CD4-positive, alpha-beta T cell treated with Interleukin-6 at 100 ng/mL for 8 hours (primary cell): ENCODE data around the gene STS.

Experiments
- DNase-seq: peaks from one replicate; pipeline ENCODE4 v3.0.0-alpha.2; 2020; ENCODE audit warnings: mixed read lengths, low spot score

STS gene, protein sequence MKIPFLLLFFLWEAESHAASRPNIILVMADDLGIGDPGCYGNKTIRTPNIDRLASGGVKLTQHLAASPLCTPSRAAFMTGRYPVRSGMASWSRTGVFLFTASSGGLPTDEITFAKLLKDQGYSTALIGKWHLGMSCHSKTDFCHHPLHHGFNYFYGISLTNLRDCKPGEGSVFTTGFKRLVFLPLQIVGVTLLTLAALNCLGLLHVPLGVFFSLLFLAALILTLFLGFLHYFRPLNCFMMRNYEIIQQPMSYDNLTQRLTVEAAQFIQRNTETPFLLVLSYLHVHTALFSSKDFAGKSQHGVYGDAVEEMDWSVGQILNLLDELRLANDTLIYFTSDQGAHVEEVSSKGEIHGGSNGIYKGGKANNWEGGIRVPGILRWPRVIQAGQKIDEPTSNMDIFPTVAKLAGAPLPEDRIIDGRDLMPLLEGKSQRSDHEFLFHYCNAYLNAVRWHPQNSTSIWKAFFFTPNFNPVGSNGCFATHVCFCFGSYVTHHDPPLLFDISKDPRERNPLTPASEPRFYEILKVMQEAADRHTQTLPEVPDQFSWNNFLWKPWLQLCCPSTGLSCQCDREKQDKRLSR

DNA sequence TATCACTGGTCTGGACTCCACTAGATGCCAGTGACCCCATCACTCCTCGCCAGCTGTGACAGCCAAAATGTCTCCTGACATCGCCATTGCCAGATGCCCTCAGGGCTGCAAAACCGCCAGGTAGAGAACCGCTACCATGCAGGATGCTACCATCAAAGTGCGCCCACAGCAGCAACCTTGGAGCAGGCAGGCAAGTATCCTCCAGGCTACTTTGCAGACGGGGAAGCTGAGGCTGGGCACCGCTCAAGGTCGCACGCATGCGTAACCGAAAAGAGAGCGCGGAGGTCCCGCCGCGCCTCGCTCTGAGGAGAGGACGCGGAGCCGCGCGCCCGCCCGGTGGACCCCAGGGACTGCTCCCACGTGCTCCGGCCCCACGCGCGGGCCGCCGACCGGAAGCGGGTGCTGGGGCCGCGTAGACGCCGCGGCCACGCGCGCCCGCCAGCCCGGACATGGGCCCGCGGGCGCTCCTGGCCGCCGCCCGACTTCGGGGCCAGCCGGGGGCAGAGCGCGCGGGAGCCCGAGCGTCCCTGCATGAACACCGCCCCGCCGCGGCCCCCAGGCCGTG lies at the start of gene STS:
TSS of gene STS (plus strand) at position 300 of the 565 bp plus-strand sequence. CDS start 105,488 bp downstream, outside the sequence.
- DNase-seq = peak; percentile 36

DNA sequence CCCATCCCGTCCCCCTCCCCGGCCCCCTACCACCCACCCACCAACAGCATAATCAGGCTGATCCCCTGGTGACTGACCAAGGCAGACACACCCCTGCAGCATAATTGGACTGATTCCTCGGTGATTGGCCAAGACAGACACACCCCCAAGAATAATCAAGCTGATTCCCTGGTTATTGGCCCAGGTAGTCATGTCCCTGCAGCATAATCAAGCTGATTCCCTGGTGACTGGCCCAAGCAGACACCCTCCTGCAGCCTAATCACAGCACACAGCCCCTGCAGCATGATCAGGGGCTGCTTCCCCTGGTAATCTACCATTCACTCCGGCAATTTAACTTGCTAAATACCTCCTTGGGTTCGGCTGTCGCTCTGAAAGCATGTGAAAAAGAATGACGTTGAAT lies 47.5 kb upstream of the STS start:
- no peak for DNase-seq

DNA sequence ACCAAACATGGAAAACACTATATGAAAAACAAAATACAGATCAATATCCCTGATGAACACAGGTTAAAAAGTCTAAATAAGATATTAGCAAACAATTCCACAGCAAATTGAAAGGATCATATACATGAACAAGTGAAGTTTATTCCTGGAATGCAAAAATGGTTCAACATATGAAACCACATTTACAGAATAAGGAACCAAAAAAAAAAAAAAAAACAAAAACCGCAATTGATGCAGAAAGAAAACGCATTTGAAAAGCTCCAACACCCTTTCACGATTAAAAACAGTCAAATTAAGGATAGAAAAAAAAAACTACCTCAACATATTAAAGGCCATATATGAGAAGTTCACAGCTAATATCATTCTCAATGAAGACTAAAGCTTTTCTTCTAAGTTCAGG lies 45.4 kb upstream of the STS start:
- DNase-seq = no peak

DNA sequence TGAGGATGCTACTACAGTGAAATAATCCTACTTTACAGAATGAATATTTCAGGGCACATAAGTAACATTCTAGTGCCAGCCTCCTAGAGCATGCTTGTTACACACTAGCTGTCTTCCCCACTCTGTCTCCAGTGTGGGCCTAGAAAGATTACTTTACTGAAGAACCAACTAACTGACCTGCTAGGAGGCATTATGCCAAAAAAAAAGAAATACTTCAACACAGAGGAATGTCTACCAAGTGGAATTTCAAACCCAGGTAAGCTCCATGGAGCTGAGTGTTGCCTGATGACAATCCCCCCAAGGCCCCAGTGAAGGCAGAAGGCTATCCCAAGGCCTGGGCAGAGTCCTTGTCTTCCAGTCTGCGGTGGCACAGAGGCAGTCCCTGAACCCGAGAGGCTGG lies 40.9 kb upstream of the STS start:
- DNase-seq = no peak

DNA sequence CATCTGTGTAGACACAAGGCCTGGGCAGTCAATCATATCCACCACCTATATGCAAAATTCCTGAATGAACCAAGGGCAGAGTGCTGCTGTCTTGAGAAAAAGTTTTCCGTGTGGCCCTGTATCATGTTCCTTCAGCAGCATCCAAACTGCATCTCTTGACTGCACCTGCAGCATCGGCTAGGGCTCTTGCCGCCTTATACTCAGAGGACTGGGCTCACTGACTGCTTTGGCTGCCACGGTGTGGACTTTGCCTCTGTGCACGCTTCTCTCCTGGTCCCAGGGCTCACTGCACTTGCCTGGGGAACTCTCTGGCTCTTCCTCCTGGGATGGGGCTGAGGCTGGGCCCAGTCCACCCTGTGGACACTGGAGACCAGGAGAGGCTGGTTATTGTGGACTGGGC lies 39.5 kb upstream of the STS start:
- no peak for DNase-seq

DNA sequence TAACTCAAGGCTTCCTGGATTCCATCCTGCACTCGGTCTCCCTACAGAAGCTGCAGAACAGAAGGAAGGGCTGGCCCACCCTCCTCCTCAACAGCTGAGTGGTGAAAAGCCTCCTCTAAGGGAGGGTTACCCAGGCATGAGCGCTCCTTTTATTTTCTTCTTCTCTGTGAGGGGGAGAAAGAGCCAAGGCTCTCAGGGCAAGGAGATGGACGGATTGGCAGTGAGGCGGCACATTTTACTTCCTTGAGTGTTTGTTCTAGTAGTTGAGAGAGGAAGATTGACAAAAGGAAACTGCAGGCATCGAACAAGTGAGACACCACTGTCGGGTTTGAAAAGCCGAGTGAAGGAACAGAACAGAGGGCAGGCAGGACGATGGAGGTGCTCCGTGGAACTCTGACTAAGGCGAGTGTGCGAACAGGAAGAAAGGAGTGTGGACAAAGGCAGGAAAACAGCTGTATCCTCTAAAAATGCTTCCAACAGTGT lies 38.4 kb upstream of the STS start:
- no peak for DNase-seq

DNA sequence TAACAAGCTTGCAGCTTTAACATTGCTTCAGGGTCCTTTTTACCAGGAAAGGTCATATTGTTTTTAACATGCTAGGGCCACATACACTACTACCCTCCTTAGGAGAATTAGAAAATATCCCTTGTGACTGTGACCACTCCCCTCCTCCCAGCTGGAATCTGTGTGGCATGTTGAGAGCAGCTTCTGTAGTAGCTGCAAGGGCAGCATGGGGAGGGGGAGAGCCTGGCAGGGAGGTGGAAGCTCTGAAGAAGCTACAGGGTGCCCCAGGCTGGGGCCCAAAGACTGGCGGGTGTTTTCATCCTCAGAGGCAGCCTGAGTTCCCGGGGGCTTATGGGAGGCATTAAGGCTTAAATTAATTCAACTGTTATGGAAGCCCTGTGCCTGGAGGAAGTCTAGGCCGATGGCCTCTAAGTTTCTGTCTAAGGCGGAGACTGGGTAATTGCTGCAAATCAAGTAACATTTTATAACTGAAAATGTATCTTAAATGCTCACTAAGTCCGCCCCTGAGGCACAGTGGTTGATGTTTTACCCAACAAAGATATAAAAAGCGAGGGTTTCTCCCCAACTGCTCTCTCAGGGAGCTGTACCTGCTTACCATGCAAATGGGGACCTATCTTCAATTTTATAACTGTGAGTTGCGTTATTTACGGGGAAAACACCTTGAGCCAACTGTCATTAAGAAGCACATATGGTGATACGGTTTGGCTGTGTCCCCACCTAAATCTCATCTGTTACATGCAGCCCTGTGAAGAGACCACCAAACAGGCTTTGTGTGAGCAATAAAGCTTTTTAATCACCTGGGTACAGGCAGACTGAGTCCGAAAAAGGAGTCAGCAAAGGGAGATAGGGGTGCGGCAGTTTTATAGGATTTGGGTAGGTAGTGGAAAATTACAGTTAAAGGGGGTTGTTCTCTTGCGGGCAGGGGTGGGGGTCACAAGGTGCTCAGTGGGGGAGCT lies 37.4 kb upstream of the STS start:
- no peak for DNase-seq

DNA sequence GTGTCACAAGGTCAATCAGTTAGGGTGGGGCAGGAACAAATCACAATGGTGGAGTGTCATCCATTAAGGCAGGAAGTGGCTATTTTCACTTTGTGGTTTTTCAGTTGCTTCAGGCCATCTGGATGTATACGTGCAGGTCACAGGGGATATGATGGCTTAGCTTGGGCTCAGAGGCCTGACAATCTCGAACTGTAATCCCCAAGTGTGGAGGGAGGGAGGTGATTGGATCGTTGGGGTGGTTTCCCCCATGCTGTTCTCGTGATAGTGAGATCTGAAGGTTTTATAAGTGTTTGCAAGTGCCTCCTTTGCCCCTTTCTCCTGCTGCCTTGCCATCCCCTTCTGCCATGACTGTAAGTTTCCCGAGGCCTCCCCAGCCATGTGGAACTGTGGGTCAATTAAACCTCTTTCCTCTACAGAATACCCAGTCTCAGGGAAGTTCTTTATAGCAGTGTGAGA lies 36.7 kb upstream of the STS start:
- no peak for DNase-seq

DNA sequence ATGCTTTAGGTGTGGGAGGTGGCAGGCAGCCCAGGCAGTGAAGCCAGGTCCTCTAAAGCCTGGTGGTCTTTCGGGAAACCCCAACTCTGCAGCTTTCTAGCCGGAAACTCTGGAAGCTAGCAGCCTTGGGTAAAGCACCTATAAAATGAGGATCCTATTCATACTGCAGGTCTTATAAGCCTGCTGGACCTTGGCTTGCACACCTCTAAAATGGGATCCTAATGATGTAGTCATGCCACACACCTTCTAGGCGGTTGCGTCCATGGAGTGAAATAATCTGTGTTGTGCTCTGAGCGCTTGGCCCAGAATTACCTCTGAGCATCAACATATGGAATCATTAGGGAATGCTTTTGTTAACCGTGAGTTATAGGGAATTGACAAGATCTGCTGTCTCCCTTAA lies 36.0 kb upstream of the STS start:
- DNase-seq = no peak

DNA sequence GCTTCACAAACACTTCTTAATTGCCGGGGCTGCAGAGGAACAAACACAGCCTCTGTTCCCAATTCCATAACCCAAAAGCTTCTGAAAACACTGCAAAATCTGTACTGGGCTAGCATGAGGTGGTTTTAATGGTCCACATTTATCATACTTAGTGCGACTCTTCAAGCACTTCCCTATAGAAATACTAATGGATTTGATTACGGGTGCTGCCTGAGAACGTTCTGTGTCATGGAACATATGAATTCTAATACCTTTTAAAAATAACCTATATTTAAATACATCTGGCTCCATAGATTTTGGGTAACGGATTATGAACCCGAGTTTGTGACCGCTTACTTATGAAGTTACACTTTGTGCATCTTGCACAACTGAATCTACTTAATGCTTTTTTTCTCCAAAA lies 35.4 kb upstream of the STS start:
- no peak for DNase-seq

DNA sequence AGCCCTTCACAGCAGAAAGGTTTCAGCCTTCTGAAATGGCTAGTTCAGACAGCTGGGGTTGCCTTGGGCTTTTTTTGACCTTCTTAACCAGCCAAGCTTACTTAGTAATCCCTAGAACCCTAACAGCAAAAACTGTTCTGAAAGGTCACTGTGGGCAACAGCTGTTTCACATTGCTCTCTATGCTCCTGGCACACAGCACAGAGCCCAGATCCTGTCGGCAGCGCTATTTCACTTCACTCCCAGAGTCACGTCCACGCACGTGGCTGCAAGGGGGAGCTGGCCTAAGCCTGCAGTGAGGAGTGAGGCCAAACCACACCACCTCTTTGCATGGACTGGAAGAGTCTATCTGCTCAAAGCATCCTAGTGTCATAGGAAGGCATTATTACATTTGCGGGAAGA lies 32.0 kb upstream of the STS start:
- no peak for DNase-seq

DNA sequence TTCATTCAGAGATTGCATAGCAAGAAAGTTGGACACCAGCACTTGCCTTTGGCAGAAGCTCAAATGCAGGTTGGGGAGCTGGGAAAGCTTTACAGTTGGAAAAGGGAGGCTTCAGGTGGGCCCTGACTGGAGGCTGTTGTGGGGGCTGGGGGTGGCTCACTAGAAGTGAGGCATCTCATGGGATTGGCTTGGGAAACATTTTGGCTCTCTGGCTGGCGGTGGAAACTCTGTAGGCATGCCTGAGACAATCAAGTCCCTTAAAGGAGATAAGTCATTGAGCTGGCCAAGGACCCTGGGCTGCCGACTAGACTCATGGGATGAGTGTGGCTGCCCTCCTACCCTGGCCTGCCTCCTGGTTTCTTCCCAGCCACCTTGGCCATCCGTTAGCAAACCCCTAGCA lies 31.4 kb upstream of the STS start:
- DNase-seq = no peak

DNA sequence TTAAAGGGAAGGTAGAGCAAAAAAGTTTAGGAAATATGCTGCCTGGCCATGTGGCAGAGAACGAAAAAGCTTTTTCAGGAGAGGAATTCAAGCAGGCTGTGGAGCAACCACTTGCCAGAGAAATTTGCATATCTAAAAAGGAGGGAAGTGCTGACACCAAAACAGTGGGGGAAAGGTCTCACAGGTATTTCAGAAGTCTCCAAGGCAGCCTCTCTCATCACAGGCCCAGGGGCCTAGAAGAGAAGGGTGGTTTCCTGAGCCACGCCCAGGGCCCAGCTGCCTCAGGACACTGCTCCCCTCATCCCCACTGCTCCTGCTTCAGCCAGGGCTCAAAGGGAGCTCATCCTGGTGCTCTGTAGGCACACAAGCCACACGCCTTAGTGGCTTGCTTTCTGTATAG lies 29.9 kb upstream of the STS start:
- no peak for DNase-seq

DNA sequence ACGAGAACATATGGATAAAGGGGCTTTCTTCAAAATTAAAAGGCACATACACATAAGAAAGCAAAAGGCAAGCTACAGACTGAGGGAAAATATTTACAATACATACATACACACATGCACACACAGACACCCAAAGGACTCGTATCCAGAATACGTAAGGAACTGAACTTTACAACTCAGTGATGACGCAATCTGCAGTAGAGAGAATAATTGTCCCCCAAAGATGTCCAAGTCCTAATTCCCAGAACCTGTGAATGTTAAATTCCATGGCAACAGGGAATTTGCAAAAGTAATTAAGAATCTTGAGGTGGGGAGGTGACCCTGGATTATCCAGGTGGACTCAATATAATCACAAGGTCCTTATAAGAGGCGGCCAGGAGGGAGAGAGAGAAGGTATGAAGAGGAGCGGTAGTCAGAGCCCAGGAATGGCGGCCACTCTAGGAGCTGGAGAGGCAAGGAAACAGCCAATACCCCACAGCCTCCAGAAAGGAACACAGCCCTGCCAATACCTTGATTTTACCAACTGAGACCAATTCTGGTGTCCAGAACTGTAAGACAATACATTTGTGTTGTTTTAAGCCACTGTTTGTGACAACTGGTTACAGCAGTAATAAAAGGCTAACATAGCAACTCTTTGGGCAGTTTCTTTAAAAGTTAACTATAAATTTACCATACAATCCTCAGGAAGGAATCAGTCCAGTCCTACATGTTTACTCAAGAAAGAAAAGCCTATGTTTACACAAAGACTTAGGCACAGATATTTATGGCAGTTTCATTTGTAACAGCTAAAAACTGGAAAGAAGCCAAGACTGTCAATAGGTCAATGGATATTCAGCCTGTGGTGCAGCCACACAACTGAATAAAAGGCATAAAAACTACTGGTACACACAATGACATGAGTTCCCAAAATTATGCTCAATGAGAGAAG lies 27.3 kb upstream of the STS start:
- DNase-seq = no peak

DNA sequence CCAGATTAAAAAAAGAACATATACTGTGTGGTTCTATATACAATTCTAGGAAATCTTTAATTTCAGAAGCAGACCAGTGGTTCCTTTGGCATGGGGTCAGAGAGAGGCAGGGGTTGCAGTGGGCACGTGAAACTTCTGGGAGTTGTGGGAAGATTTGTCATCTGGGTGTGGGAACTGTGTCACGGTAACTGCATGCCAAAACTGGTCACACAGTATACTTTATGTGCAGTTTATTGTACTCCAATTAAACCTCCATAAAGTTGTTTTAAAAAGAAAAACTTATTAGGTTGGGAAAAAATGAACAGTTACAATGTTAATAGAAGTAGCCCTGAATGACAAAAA lies 26.7 kb upstream of the STS start:
- no peak for DNase-seq

DNA sequence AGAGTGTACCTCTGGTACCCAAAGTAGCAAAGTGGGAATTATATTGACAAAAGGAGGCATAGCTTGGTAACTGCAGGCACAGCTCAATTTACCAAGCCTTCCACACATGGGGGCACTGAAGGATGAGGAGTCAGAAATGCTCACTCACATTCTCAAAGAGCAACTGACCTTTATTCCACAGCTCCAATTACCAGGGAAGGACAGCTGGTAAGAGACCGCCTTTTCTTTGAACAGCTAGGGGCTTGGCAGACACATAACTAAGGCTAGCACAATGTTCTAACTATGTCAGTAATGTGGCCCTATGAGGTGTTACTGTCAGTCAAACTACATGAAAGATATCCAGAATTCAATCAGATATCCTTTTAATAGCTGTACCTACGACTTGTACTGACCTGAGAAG lies 20.5 kb upstream of the STS start:
- DNase-seq = no peak

DNA sequence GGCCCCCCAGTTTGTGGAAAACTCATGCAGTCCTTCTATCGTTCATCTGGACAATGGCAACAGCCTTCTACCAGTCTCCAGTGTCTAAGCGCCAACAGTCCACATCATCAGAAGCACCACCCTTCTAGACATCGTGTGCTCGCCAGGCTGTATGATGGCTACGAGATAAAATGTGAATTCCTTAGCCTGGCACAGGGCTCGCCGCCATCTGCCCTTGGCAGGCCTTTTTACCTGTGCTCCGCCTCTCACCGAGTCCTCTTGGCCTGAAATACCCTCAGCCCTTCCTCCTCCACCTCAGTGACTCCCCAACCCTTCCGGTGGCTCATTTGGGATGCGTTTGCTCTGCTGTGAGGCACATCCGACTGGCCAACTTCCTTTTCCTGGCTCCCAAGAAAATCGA lies 15.9 kb upstream of the STS start:
- DNase-seq = no peak

DNA sequence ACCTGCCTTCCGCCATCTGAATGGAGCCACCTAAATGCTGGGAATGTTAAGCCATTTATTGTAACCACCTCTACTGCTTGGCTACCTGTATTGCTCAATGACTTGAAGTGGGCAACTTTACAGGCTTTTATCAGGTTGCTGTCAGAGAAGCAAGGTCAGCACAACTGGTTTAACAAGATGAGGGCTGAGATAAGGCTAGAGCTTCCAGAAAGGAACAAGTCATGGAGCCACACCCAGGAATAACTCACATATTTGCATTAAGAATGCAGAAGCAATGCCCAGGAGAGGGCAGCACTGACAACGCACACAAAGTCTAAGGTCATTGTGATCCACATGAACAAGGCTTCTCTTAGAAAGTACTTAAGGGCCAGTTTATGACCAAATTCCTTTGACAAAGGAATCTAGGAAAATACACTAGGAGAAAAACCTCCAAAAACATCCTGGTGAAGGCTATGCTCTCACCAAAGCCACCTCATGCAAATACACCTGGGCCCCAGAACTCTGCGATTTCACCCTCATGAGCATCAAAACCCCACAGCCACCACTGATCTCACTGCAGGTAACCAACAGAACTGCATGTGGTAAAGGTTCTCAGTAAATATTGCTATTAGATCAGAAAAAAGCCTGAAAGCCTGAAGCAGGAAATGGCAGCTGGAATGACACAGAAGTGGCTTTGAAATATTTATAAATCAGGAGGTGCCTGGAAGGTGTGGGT lies 15.0 kb upstream of the STS start:
- DNase-seq = peak; percentile 14

DNA sequence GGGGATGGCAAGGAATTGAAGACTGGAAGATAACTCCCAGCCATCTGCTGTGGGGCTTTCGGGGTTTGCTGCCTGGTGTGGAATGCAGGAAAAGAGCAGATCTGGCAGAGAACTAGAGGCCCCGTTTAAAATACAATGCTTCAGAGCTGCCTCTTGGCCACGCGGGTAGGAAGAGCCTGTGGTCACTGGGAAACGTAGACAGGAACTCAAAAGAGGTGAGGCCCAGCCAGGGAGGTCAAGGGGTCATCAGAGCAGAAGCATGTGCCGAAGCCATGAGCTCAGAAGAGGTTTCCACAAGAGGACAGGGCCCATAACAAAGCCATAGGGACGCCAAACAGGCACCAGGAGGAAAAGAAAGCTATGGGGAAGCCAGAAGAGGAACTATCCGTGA lies 14.5 kb upstream of the STS start:
- no peak for DNase-seq

DNA sequence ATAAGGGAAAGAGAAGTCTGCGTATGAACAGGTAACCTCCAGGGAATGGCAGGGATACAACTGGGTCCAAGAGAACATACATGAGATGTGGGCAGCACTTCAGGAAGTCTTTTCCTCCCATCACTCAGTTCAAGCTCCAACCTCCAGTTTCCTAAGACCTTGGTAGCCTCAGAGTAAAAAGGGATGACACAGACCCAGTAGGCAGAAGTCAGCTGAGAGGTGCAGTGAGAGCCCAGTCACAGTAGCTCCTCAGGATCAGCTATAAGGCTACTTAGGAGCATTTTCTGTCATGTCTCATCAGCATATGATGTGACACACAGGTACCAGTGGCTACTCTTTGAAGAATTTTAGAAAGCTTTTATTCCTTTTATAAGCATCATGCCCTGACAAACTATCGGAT lies 12.5 kb upstream of the STS start:
- DNase-seq = no peak
